Uterus (tissue), 2 donors: ENCODE data around the gene ING1.

Experiments
- POLR2A ChIP-seq, 2 donors: fragments of 450-650 bp; IDR thresholded peaks; one replicate each; pipeline ENCODE4 v1.6.1; 2016; ENCODE audit warnings: antibody characterized with exemption in 2 of 2, mild to moderate bottlenecking in 1 of 2, moderate library complexity in 1 of 2
- TF ChIP-seq, protein P1 (sequence below), 4 experiments: fragments of 200-600 bp in 2 of 4; fragments of 450-650 bp in 2 of 4; sonication (generic) in 2 of 4; IDR thresholded peaks; one replicate each; pipeline ENCODE4 v1.5.1; 2016 to 2019; ENCODE audit warnings: antibody characterized with exemption in 4 of 4, mild to moderate bottlenecking in 2 of 4, moderate library complexity in 1 of 4

DNA sequence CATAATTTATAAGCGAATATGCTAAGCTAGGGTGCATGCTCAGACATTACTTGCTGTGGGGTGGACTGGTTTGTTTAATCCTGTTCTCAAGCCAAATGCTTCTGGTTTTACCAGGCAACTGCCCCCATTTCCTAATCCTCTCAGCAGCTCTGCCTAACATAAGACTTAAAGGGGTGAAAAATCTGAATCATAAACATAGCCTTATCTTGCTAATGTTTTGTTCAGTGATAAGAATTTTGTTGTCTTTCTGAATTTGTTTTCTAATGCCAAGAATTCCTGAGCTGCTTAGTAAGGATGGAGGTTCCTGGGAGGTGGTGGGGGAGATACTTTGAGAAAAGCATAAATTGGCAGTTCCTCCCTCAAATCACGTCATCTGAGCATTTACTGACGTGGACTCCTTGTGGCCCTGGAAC, 42.7 kb downstream of the ING1 start:
- TF ChIP-seq, protein P1, sequence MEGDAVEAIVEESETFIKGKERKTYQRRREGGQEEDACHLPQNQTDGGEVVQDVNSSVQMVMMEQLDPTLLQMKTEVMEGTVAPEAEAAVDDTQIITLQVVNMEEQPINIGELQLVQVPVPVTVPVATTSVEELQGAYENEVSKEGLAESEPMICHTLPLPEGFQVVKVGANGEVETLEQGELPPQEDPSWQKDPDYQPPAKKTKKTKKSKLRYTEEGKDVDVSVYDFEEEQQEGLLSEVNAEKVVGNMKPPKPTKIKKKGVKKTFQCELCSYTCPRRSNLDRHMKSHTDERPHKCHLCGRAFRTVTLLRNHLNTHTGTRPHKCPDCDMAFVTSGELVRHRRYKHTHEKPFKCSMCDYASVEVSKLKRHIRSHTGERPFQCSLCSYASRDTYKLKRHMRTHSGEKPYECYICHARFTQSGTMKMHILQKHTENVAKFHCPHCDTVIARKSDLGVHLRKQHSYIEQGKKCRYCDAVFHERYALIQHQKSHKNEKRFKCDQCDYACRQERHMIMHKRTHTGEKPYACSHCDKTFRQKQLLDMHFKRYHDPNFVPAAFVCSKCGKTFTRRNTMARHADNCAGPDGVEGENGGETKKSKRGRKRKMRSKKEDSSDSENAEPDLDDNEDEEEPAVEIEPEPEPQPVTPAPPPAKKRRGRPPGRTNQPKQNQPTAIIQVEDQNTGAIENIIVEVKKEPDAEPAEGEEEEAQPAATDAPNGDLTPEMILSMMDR (IDR thresholded peaks at IDR 0.05), result no peak
- no peak for TF ChIP-seq POLR2A (IDR thresholded peaks at IDR 0.05)
